Transverse colon (tissue), 3 donors: Measurements from ENCODE around the gene C19orf25.

Experiments used
- POLR2A ChIP-seq: fragments of 450-650 bp; IDR thresholded peaks from one replicate; pipeline ENCODE4 v1.6.1; 2016; ENCODE audit warnings: antibody characterized with exemption, mild to moderate bottlenecking, moderate library complexity
- TF ChIP-seq, protein P1 (sequence below), 5 experiments: fragments of 200-600 bp in 3 of 5; fragments of 450-650 bp in 2 of 5; sonication (generic) in 3 of 5; IDR thresholded peaks; 1 replicate in 2 of 5; 2 replicates in 3 of 5; pipeline ENCODE4 v1.5.1; 2016 to 2017; ENCODE audit warnings: antibody characterized with exemption in 5 of 5, inconsistent platforms in 3 of 5, mild to moderate bottlenecking in 2 of 5, moderate library complexity in 1 of 5

- TF ChIP-seq, protein P1, sequence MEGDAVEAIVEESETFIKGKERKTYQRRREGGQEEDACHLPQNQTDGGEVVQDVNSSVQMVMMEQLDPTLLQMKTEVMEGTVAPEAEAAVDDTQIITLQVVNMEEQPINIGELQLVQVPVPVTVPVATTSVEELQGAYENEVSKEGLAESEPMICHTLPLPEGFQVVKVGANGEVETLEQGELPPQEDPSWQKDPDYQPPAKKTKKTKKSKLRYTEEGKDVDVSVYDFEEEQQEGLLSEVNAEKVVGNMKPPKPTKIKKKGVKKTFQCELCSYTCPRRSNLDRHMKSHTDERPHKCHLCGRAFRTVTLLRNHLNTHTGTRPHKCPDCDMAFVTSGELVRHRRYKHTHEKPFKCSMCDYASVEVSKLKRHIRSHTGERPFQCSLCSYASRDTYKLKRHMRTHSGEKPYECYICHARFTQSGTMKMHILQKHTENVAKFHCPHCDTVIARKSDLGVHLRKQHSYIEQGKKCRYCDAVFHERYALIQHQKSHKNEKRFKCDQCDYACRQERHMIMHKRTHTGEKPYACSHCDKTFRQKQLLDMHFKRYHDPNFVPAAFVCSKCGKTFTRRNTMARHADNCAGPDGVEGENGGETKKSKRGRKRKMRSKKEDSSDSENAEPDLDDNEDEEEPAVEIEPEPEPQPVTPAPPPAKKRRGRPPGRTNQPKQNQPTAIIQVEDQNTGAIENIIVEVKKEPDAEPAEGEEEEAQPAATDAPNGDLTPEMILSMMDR (IDR thresholded peaks at IDR 0.05), result no peak
- no peak for TF ChIP-seq POLR2A
These were observed 25.3 kb downstream of the C19orf25 start for GRCh38 chr19:1453525-1454364.
